ENCODE results near the gene LGALS7B. TPM values are rescaled to one million over a fixed set of nuclear protein-coding genes. Genes with fewer than 3 reads are reported as not detected.

LGALS7B gene
- total and polyA plus RNA-seq, 2 donors (not counting 1 experiment from before 2014, with no cell fraction given), result not detected

DNA sequence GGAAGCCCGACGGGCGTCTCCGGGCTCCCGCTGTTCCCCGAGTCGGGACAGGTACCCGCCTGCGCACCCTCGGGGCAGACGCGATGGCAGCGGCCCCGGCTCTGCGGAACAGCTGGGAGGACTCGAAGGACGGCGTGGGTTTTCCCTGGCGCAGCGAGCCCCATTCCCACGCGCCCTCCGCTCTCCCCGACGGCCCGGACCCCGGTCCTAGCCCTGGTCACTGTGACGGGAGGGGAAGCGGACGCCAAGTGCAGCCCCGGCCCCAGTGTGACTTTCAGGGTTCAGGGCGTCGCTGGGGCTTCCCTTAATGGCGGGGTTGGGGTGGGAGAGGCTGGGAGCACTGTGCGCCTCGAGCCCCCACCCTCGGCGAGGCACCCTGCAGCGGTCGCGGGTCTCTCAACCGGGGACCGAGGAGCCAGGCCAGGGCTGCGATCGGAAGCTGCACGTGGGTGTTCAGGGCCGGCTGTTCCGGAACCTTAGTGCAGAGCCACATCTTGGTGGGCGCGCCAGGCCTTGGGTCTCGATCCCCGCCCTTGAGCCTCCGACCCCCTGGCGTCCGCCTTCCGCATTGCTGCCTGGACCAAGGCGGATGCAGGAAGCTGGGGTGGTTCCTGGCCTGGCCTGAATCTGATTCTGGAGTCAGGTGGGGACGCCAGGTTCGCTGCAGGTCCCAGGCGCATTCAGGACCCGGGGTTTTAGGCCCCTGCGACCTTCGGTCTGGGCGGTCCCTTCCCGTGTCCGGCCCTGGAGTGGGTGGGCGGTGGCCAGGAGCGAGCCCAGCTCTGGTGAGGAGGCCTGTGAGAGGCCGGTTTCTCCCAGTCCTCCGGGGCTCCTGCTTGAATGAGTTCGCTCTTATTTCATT lies 3.5 kb downstream of the LGALS7B start:
- H3K9ac ChIP-seq (ENCODE audit: low read length), result peak overlapping the region; percentile 37
- H3K27me3 ChIP-seq (replicated peaks in 1 of 4; ENCODE audit: control extremely low read depth in 1 of 4, control insufficient read depth in 3 of 4, insufficient read depth in 4 of 4, low read length in 3 of 4), result no peaks in the 10 kb centered on the region
- no peak overlapping the region for H3K27ac ChIP-seq (ENCODE audit: low read length in 2 of 2)
- peak overlapping the region; percentile 89 for H2AFZ ChIP-seq (ENCODE audit: insufficient read depth, low read depth, low read length, poor library complexity, severe bottlenecking)
- peak overlapping the region in 4 of 5 experiments; percentile 34 to 54 (median 48) for H3K4me3 ChIP-seq (ENCODE audit: control extremely low read depth in 1 of 5, extremely low read depth in 1 of 5, insufficient read depth in 1 of 5, low read depth in 2 of 5, low read length in 4 of 5)
- peak overlapping the region; percentile 85 for H3K27ac Mint-ChIP-seq
- CTCF ChIA-PET, result interaction anchor here (0.7 to 1.8 kb wide), 6 partner anchors 23 to 387 kb away, joined by 3 to 8 read pairs (median 4); partner anchors contain the start of genes NFKBIB and SIRT2
- no peaks in the 10 kb centered on the region for H3K79me2 ChIP-seq (ENCODE audit: control insufficient read depth, insufficient read depth, low read length)
- H3K36me3 ChIP-seq (replicated peaks in 1 of 2; ENCODE audit: control extremely low read depth in 1 of 2, control insufficient read depth in 1 of 2, extremely low read depth in 1 of 2, insufficient read depth in 2 of 2, low read length in 1 of 2), result no peaks in the 10 kb centered on the region
- POLR2A ChIA-PET, result interaction anchor here (0.7 to 1.1 kb wide), 3 partner anchors 23 to 602 kb away, joined by 3 to 6 read pairs (median 3); partner anchors contain the start of gene HNRNPL
- no peaks in the 10 kb centered on the region for H3K27me3 Mint-ChIP-seq
- intact Hi-C loops (cut with micrococcal nuclease), result loop anchor here (10.0 kb wide), 1 partner anchor 58 kb away; no protein-coding TSS in a partner anchor
- H3K9me3 ChIP-seq (ENCODE audit: control extremely low read depth in 1 of 3, control insufficient read depth in 2 of 3, insufficient read depth in 1 of 3, low read length in 2 of 3), result no peaks in the 10 kb centered on the region
- peak; percentile 66 for DNase-seq
- TF ChIP-seq EZH2 (IDR thresholded peaks at IDR 0.05; ENCODE audit: borderline replicate concordance, insufficient read depth, low read depth, low read length, poor library complexity, severe bottlenecking), result no peak
- TF ChIP-seq CTCF (IDR thresholded peaks at IDR 0.05), result peak; percentile 53
- H3K4me3 Mint-ChIP-seq, result peak overlapping the region; percentile 81
- H3K4me1 ChIP-seq (ENCODE audit: control insufficient read depth in 2 of 2, insufficient read depth in 2 of 2, low read length in 2 of 2), result peaks cover 4 to 8% of the 10 kb centered on the region in 2 donors
- no peaks in the 10 kb centered on the region for H3K9me3 Mint-ChIP-seq (ENCODE audit: insufficient read depth)
- WGBS (ENCODE audit: insufficient coverage), result 11% methylated on average over 55 of the region's 71 CpGs
- H3K4me2 ChIP-seq (replicated peaks; ENCODE audit: low read depth, low read length, poor library complexity, severe bottlenecking), result peak overlapping the region; percentile 82
- H4K20me1 ChIP-seq (ENCODE audit: control insufficient read depth, insufficient read depth, low read length, poor library complexity, severe bottlenecking), result no peaks in the 10 kb centered on the region
- peaks cover 4% of the 10 kb centered on the region for H3K4me1 Mint-ChIP-seq
- peak; percentile 63 for ATAC-seq (ENCODE audit: low read depth)

All from B cell (primary cell).